HCT116 (cell line): ENCODE results near the gene HIGD1C. TPM values are rescaled to one million over a fixed set of nuclear protein-coding genes. Genes with fewer than 3 reads are reported as not detected.

Experiments
- ATAC-seq: fragments of 200-7000 bp; cut with Tn5 transposase; 2 replicates; pipeline ENCODE4 v1.9.1; 2020; ENCODE audit warnings: mild to moderate bottlenecking, moderate library complexity
- BruUV-seq: library from RNA; stranded (reverse); fragments of 400-500 nt; replicated peaks from 2 replicates; lab custom pipeline; 2021; lab: Mats Ljungman, UMichigan
- CTCF ChIA-PET: fragments of 300-600 bp; sonication (Branson Sonifier 250); formaldehyde crosslinking; loops from one replicate; lab custom pipeline; 2021; ENCODE audit warnings: antibody characterized with exemption; lab: Charles Lee
- POLR2A ChIA-PET: fragments of 300-600, 350-600 bp; sonication (Branson Sonifier 250); formaldehyde crosslinking; loops from one replicate; lab custom pipeline; 2021; ENCODE audit warnings: antibody characterized with exemption; lab: Charles Lee
- RAD21 ChIA-PET, 2 experiments: fragments of 300-600 bp; sonication (Branson Sonifier 250); formaldehyde crosslinking; loops; one replicate each; lab custom pipeline; 2023; ENCODE audit warnings: low total read pairs in 2 of 2; ENCODE audit not compliant: uncharacterized antibody in 2 of 2, unreplicated experiment in 2 of 2, low non-redundant PET in 1 of 2; lab: Charles Lee
- DNase-seq: peaks from one replicate; pipeline ENCODE4 v3.0.0-alpha.2; 2010; ENCODE audit warnings: low read depth, low spot score
- H2AFZ ChIP-seq: fragments of 200-600 bp; shearing (Covaris generic), sonication (generic); 2 replicates; pipeline ENCODE4 v1.6.1; 2017; ENCODE audit warnings: low read depth, mixed run types, mixed read lengths, antibody characterized with exemption, low read length; ENCODE audit not compliant: poor library complexity, severe bottlenecking
- H3K27ac ChIP-seq: 2 replicates; pipeline ENCODE4 v1.5.1; 2012; ENCODE audit warnings: low read depth, low read length
- H3K27me3 ChIP-seq: fragments of 200-600 bp; sonication (generic); 2 replicates; pipeline ENCODE4 v1.6.1; 2016; ENCODE audit warnings: mixed run types, low read length, mixed read lengths; ENCODE audit not compliant: insufficient read depth
- H3K36me3 ChIP-seq, 2 experiments: fragments of 200-500 bp in 1 of 2; fragments of 200-600 bp in 1 of 2; sonication (Bioruptor generic) in 1 of 2; sonication (generic) in 1 of 2; 2 replicates each; pipeline versions ENCODE4 v1.5.1 to v1.6.1; 2014 to 2016; ENCODE audit warnings: low read length in 2 of 2, inconsistent platforms in 1 of 2, mixed read lengths in 1 of 2, mixed run types in 1 of 2; ENCODE audit not compliant: insufficient read depth in 2 of 2, control insufficient read depth in 1 of 2
- H3K4me1 ChIP-seq, 2 experiments: fragments of 200-600 bp in 1 of 2; sonication (generic) in 1 of 2; 2 replicates each; pipeline versions ENCODE4 v1.5.1 to v1.6.1; 2012 to 2017; ENCODE audit warnings: low read length in 2 of 2, inconsistent platforms in 1 of 2, mild to moderate bottlenecking in 1 of 2, mixed read lengths in 1 of 2, mixed run types in 1 of 2, moderate library complexity in 1 of 2; ENCODE audit not compliant: insufficient read depth in 2 of 2, control insufficient read depth in 1 of 2
- H3K4me2 ChIP-seq: fragments of 200-600 bp; sonication (generic); 2 replicates; pipeline ENCODE4 v1.6.1; 2017; ENCODE audit warnings: mixed run types, low read length, mixed read lengths
- H3K4me3 ChIP-seq, 2 experiments: fragments of 200-600 bp in 1 of 2; sonication (generic) in 1 of 2; replicated peaks in 1 of 2; 2 replicates each; pipeline ENCODE4 v1.5.1; 2011 to 2016; ENCODE audit warnings: low read length in 2 of 2, control low read depth in 1 of 2, low read depth in 1 of 2, mild to moderate bottlenecking in 1 of 2, mixed read lengths in 1 of 2, mixed run types in 1 of 2
- H3K79me2 ChIP-seq: fragments of 200-600 bp; sonication (generic); 2 replicates; pipeline ENCODE4 v1.6.1; 2017; ENCODE audit warnings: mild to moderate bottlenecking, mixed run types, low read length, moderate library complexity, mixed read lengths; ENCODE audit not compliant: insufficient read depth
- H3K9ac ChIP-seq: fragments of 200-600 bp; sonication (generic); 2 replicates; pipeline ENCODE4 v1.6.1; 2016; ENCODE audit warnings: low read length, mixed read lengths
- H3K9me2 ChIP-seq: fragments of 200-600 bp; sonication (generic), shearing (Covaris generic); 2 replicates; pipeline ENCODE4 v1.6.1; 2017; ENCODE audit warnings: mixed run types, mild to moderate bottlenecking, moderate library complexity; ENCODE audit not compliant: insufficient read depth
- H3K9me3 ChIP-seq, 2 experiments: fragments of 200-500 bp in 1 of 2; fragments of 200-600 bp in 1 of 2; sonication (Bioruptor generic) in 1 of 2; sonication (generic) in 1 of 2; 2 replicates each; pipeline ENCODE4 v1.6.1; 2014 to 2017; ENCODE audit warnings: low read length in 2 of 2, mixed read lengths in 2 of 2, inconsistent platforms in 1 of 2, low read depth in 1 of 2, mild to moderate bottlenecking in 1 of 2, mixed run types in 1 of 2, moderate library complexity in 1 of 2; ENCODE audit not compliant: control insufficient read depth in 1 of 2, insufficient read depth in 1 of 2
- H4K20me1 ChIP-seq: fragments of 200-600 bp; sonication (generic), shearing (Covaris generic); 2 replicates; pipeline ENCODE4 v1.6.1; 2017; ENCODE audit warnings: mixed run types, mild to moderate bottlenecking, moderate library complexity; ENCODE audit not compliant: insufficient read depth
- ATF3 ChIP-seq: IDR thresholded peaks from 2 replicates; pipeline ENCODE4 v1.6.1; 2012
- CTCF ChIP-seq, 3 experiments: fragments of 200-600 bp in 1 of 3; sonication (generic) in 1 of 3; IDR thresholded peaks in 2 of 3; conservative IDR thresholded peaks in 1 of 3; 2 replicates each; pipeline ENCODE4 v1.5.1; 2012 to 2017; ENCODE audit warnings: low read depth in 2 of 3, low read length in 2 of 3, antibody characterized with exemption in 1 of 3, borderline replicate concordance in 1 of 3, control low read depth in 1 of 3, mild to moderate bottlenecking in 1 of 3, mixed read lengths in 1 of 3, mixed run types in 1 of 3, moderate library complexity in 1 of 3; ENCODE audit not compliant: insufficient read depth in 1 of 3
- EZH2phosphoT487 ChIP-seq: fragments of 200-600 bp; IDR thresholded peaks from 2 replicates; pipeline ENCODE4 v1.6.1; 2018; ENCODE audit warnings: antibody characterized with exemption, borderline replicate concordance
- JUND ChIP-seq: IDR thresholded peaks from 2 replicates; pipeline ENCODE4 v1.6.1; 2012
- MAX ChIP-seq: IDR thresholded peaks from 2 replicates; pipeline ENCODE4 v1.6.1; 2012
- TCF7L2 ChIP-seq: IDR thresholded peaks from 2 replicates; pipeline ENCODE4 v1.7.0; 2011; ENCODE audit warnings: borderline replicate concordance, inconsistent platforms; ENCODE audit not compliant: insufficient read depth, insufficient read length; ENCODE audit errors: extremely low read depth
- intact Hi-C: fragments of 100-400 bp; cut with micrococcal nuclease; formaldehyde crosslinking; loops from 2 replicates; pipeline ENCODE4 v1.10.0; 2022
- total RNA-seq: library from RNA; stranded (reverse); gene quantifications from one replicate; pipeline ENCODE4 v1.2.1, GENCODE V29; 2021; ENCODE audit not compliant: unreplicated experiment
- TF ChIP-seq, protein P1 (sequence below): IDR thresholded peaks from 2 replicates; pipeline ENCODE4 v1.6.1; 2011; ENCODE audit warnings: mild to moderate bottlenecking, low read length, moderate library complexity; ENCODE audit not compliant: insufficient replicate concordance; ENCODE audit errors: extremely low read depth
- TF ChIP-seq, protein P2 (sequence below): IDR thresholded peaks from 2 replicates; pipeline ENCODE4 v1.6.1; 2012; ENCODE audit warnings: low read depth

HIGD1C gene
- total RNA-seq, 1 experiment from 2014 or later, result not detected

DNA sequence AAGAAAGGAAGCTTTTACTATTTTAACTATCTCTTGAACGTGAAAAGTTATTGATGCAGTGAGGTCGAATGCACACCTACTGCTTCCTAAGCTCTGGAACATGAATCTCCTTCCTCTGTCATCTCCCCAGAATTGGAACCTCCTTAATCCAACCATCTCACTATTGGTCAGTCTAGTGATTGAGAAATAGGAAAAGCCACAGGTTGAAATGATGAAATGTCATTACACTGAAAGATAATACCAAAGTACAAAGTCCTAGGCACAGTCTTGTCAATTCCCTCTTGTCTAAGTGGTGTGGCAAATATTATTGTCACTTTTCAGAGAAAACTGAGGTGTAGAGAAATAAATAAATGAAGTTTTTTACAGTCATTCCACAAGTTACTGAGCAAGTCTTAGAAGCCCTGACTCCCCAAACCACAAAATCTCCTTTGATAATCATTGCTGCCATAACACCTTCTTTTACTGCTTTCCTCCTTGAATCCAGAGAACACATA, 19.5 kb upstream of the HIGD1C start:
- ChIA-PET RAD21 (no interaction called here), POLR2A (interaction anchor here (0.6 kb wide), 1 partner anchor 90 kb away, joined by 3 read pairs; no protein-coding TSS in a partner anchor)
- no peaks in the 10 kb centered on the region for H3K9me2 ChIP-seq
- H3K79me2 ChIP-seq, result no peaks in the 10 kb centered on the region
- H3K4me2 ChIP-seq, result no peak overlapping the region
- no peak overlapping the region for H3K9ac ChIP-seq
- H3K27ac ChIP-seq, result no peak overlapping the region
- no peak overlapping the region for H3K4me3 ChIP-seq
- TF ChIP-seq MAX (no peak), TCF7L2 (no peak), JUND (no peak), EZH2phosphoT487 (no peak), CTCF (IDR thresholded peaks at IDR 0.05 in 2 of 3, conservative IDR thresholded peaks at IDR 0.05 in 1 of 3; ENCODE audit: borderline replicate concordance in 1 of 3, insufficient read depth in 1 of 3, low read depth in 2 of 3, low read length in 2 of 3) (no peak), ATF3 (no peak)
- TF ChIP-seq, protein P1, sequence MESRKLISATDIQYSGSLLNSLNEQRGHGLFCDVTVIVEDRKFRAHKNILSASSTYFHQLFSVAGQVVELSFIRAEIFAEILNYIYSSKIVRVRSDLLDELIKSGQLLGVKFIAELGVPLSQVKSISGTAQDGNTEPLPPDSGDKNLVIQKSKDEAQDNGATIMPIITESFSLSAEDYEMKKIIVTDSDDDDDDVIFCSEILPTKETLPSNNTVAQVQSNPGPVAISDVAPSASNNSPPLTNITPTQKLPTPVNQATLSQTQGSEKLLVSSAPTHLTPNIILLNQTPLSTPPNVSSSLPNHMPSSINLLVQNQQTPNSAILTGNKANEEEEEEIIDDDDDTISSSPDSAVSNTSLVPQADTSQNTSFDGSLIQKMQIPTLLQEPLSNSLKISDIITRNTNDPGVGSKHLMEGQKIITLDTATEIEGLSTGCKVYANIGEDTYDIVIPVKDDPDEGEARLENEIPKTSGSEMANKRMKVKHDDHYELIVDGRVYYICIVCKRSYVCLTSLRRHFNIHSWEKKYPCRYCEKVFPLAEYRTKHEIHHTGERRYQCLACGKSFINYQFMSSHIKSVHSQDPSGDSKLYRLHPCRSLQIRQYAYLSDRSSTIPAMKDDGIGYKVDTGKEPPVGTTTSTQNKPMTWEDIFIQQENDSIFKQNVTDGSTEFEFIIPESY, result no peak
- TF ChIP-seq, protein P2, sequence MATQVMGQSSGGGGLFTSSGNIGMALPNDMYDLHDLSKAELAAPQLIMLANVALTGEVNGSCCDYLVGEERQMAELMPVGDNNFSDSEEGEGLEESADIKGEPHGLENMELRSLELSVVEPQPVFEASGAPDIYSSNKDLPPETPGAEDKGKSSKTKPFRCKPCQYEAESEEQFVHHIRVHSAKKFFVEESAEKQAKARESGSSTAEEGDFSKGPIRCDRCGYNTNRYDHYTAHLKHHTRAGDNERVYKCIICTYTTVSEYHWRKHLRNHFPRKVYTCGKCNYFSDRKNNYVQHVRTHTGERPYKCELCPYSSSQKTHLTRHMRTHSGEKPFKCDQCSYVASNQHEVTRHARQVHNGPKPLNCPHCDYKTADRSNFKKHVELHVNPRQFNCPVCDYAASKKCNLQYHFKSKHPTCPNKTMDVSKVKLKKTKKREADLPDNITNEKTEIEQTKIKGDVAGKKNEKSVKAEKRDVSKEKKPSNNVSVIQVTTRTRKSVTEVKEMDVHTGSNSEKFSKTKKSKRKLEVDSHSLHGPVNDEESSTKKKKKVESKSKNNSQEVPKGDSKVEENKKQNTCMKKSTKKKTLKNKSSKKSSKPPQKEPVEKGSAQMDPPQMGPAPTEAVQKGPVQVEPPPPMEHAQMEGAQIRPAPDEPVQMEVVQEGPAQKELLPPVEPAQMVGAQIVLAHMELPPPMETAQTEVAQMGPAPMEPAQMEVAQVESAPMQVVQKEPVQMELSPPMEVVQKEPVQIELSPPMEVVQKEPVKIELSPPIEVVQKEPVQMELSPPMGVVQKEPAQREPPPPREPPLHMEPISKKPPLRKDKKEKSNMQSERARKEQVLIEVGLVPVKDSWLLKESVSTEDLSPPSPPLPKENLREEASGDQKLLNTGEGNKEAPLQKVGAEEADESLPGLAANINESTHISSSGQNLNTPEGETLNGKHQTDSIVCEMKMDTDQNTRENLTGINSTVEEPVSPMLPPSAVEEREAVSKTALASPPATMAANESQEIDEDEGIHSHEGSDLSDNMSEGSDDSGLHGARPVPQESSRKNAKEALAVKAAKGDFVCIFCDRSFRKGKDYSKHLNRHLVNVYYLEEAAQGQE, result no peak
- TF ChIP-seq, all 23 proteins: peak for 0
- no peaks in the 10 kb centered on the region for H4K20me1 ChIP-seq
- CTCF ChIA-PET, result interaction anchor here (0.6 kb wide), 1 partner anchor 285 kb away, joined by 5 read pairs; the partner anchor contains the start of gene POU6F1
- no peaks in the 10 kb centered on the region for H3K27me3 ChIP-seq
- no peak for DNase-seq
- H3K36me3 ChIP-seq, result no peaks in the 10 kb centered on the region
- ATAC-seq, result no peak
- no peak overlapping the region for H2AFZ ChIP-seq
- no peaks in the 10 kb centered on the region for H3K4me1 ChIP-seq
- intact Hi-C loops, result no loop called here
- H3K9me3 ChIP-seq, result no peaks in the 10 kb centered on the region
- BruUV-seq, result no TSS peak
